ENCODE measurements around the gene ZBTB46. TPM values are rescaled to one million over a fixed set of nuclear protein-coding genes. Genes with fewer than 3 reads are reported as not detected.

The ZBTB46 gene
- total and polyA plus RNA-seq, 2 experiments from 2014 or later, result 2.0 to 4.0 TPM

DNA sequence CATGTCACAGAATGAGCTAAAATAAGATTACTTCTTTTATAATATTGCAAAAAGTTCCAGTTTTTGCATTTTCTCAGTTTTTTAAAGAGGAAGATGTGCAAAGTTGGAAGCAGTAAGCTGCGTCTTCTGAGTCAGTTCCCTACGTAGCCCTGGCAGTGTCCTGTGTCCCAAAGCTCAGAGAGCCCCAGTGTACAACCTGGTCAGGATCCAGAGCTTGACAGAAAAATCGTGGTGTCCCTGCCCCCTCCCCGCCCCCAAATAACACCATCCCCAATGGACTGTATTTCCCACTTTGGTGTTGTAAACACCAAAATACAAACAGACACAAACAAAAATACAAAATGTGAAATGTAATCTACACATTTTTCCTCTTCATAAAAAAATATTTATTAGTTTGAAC lies 86.9 kb downstream of the ZBTB46 start:
- DNase-seq (ENCODE audit: low spot score), result no peak
- Histone ChIP-seq H3K4me2 (no peak overlapping the region), H3K27me3 (no peaks in the 10 kb centered on the region), H4K20me1 (ENCODE audit: insufficient read depth, poor library complexity, severe bottlenecking) (no peaks in the 10 kb centered on the region), H3K79me2 (peaks cover 6% of the 10 kb centered on the region), H3K4me1 (ENCODE audit: insufficient read depth) (peaks cover 11% of the 10 kb centered on the region), H3K4me3 (no peak overlapping the region), H3K9me3 (ENCODE audit: low read depth) (no peaks in the 10 kb centered on the region), H3K36me3 (replicated peaks; ENCODE audit: insufficient read depth, low read depth) (no peaks in the 10 kb centered on the region), H3K9me2 (replicated peaks; ENCODE audit: insufficient read depth) (no peaks in the 10 kb centered on the region), H2AFZ (no peak overlapping the region), H3K27ac (no peak overlapping the region)
- no peak for TF ChIP-seq EZH2phosphoT487 (IDR thresholded peaks at IDR 0.05; ENCODE audit: low read depth, severe bottlenecking, unreplicated experiment)
- TF ChIP-seq, protein P1, sequence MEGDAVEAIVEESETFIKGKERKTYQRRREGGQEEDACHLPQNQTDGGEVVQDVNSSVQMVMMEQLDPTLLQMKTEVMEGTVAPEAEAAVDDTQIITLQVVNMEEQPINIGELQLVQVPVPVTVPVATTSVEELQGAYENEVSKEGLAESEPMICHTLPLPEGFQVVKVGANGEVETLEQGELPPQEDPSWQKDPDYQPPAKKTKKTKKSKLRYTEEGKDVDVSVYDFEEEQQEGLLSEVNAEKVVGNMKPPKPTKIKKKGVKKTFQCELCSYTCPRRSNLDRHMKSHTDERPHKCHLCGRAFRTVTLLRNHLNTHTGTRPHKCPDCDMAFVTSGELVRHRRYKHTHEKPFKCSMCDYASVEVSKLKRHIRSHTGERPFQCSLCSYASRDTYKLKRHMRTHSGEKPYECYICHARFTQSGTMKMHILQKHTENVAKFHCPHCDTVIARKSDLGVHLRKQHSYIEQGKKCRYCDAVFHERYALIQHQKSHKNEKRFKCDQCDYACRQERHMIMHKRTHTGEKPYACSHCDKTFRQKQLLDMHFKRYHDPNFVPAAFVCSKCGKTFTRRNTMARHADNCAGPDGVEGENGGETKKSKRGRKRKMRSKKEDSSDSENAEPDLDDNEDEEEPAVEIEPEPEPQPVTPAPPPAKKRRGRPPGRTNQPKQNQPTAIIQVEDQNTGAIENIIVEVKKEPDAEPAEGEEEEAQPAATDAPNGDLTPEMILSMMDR (IDR thresholded peaks at IDR 0.05; ENCODE audit: poor library complexity), result no peak
- no peak for TF ChIP-seq EZH2 (IDR thresholded peaks at IDR 0.05; ENCODE audit: borderline replicate concordance)
- 93% methylated on average over 4 of the region's 4 CpGs for WGBS (ENCODE audit: low lambda C conversion rate, missing lambda C conversion rate)

DNA sequence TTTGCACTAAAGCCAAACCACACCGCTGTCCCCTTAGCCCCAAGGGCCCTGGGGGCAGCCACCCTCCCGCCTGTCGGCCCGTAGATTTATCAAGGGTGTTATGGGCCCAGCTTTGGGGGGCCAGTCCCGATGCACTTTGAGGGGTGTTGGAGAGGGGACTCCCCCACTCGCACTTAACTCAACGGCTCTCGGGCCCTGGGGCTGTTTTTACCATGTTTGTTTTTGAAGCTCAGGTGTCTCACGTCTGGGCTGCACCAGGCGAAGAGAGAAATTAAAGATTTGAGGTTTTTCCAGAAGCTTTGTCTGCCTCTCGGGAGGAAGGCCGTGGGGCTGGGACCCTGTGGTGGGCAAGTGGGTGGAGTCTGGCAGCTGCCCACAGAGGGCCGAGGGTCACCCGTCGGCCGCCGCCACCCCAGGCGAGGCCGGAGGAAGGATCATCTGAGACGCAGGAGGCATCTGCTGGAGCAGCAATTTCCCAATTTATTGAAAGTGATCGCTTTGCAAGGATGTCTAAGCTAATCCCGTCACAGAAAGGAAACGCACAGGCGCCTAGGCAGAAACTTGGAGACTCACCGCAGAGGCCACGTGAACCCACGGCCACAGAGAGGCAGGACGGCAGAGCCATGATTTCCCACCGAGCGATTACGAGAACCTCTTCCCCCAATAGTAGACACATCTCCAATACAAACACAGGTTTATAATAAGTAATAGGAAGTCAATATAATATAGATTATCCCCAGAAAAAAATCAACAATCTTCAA lies 87.7 kb downstream of the ZBTB46 start:
- 92% methylated on average over 31 of the region's 31 CpGs for WGBS (ENCODE audit: low lambda C conversion rate, missing lambda C conversion rate)
- TF ChIP-seq, protein P1 (IDR thresholded peaks at IDR 0.05; ENCODE audit: poor library complexity), result no peak
- TF ChIP-seq EZH2phosphoT487 (IDR thresholded peaks at IDR 0.05; ENCODE audit: low read depth, severe bottlenecking, unreplicated experiment) (no peak), EZH2 (IDR thresholded peaks at IDR 0.05; ENCODE audit: borderline replicate concordance) (no peak)

DNA sequence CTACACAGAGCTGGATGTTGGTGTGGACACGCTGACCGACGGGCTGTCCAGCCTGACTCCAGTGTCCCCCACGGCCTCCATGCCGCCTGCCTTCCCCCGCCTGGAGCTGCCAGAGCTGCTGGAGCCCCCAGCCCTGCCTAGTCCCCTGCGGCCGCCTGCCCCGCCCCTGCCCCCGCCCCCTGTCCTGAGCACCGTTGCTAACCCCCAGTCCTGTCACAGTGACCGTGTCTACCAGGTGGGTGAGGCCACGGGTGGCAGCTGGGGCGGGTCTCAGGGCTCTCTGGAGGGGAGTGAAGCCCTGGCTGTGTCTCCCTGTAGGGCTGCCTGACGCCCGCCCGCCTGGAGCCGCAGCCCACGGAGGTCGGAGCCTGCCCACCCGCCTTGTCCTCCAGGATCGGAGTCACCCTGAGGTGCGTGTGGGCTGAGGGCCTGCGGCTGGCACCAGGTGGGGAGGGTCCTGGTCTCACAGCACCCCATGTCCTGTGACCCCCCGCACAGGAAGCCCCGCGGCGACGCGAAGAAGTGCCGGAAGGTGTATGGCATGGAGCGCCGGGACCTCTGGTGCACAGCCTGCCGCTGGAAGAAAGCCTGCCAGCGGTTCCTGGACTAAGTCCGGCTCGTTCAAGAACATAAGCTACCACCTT lies 88.6 kb downstream of the ZBTB46 start:
- H3K4me2 ChIP-seq, result no peak overlapping the region
- H3K36me3 ChIP-seq (replicated peaks; ENCODE audit: insufficient read depth, low read depth), result no peaks in the 10 kb centered on the region
- H3K79me2 ChIP-seq, result peaks cover 6% of the 10 kb centered on the region
- no peaks in the 10 kb centered on the region for H3K9me2 ChIP-seq (replicated peaks; ENCODE audit: insufficient read depth)
- H3K27ac ChIP-seq, result no peak overlapping the region
- H3K4me1 ChIP-seq (ENCODE audit: insufficient read depth), result peaks cover 27% of the 10 kb centered on the region
- no peak overlapping the region for H2AFZ ChIP-seq
- TF ChIP-seq, protein P1 (IDR thresholded peaks at IDR 0.05; ENCODE audit: poor library complexity), result no peak
- TF ChIP-seq EZH2 (IDR thresholded peaks at IDR 0.05; ENCODE audit: borderline replicate concordance) (no peak), EZH2phosphoT487 (IDR thresholded peaks at IDR 0.05; ENCODE audit: low read depth, severe bottlenecking, unreplicated experiment) (no peak)
- no peaks in the 10 kb centered on the region for H4K20me1 ChIP-seq (ENCODE audit: insufficient read depth, poor library complexity, severe bottlenecking)
- peak; percentile 10 for DNase-seq (ENCODE audit: low spot score)
- no peak overlapping the region for H3K4me3 ChIP-seq
- no peaks in the 10 kb centered on the region for H3K9me3 ChIP-seq (ENCODE audit: low read depth)
- H3K27me3 ChIP-seq, result no peaks in the 10 kb centered on the region
- WGBS (ENCODE audit: low lambda C conversion rate, missing lambda C conversion rate), result 94% methylated on average over 34 of the region's 37 CpGs

More for the DNA sequence above, 87.7 kb downstream of the ZBTB46 start:
- H3K27ac ChIP-seq, result no peak overlapping the region
- no peak overlapping the region for H2AFZ ChIP-seq
- H3K9me2 ChIP-seq (replicated peaks; ENCODE audit: insufficient read depth), result no peaks in the 10 kb centered on the region
- no peak overlapping the region for H3K4me2 ChIP-seq
- H3K4me1 ChIP-seq (ENCODE audit: insufficient read depth), result peaks cover 19% of the 10 kb centered on the region
- H4K20me1 ChIP-seq (ENCODE audit: insufficient read depth, poor library complexity, severe bottlenecking), result no peaks in the 10 kb centered on the region
- no peaks in the 10 kb centered on the region for H3K9me3 ChIP-seq (ENCODE audit: low read depth)
- H3K4me3 ChIP-seq, result no peak overlapping the region
- H3K79me2 ChIP-seq, result peaks cover 6% of the 10 kb centered on the region
- H3K27me3 ChIP-seq, result no peaks in the 10 kb centered on the region
- no peaks in the 10 kb centered on the region for H3K36me3 ChIP-seq (replicated peaks; ENCODE audit: insufficient read depth, low read depth)
- peak; percentile 3 for DNase-seq (ENCODE audit: low spot score)

Data from hepatocyte (in vitro differentiated cells).